Esophagus muscularis mucosa (tissue), 4 donors: Measurements from ENCODE around the gene MT1E. TPM values are rescaled to one million over a fixed set of nuclear protein-coding genes. Genes with fewer than 3 reads are reported as not detected.
"Not testable (repeated sequence)": the region's sequence is repeated elsewhere in the genome, so short reads cannot be mapped to it uniquely, and the experiment has no call there.

Experiments
- DNase-seq: peaks from one replicate; pipeline ENCODE4 v3.0.0-alpha.2; 2017; ENCODE audit errors: extremely low spot score
- H3K27ac ChIP-seq, 4 donors: fragments of 200-600 bp; sonication (generic); replicated peaks in 1 of 4; 1 replicate in 3 of 4; 2 replicates in 1 of 4; pipeline ENCODE4 v1.5.1; 2016 to 2019; ENCODE audit warnings: mild to moderate bottlenecking in 1 of 4
- H3K27me3 ChIP-seq, 4 donors: fragments of 200-600 bp; sonication (generic); one replicate each; pipeline versions ENCODE4 v1.5.1 to v1.6.0; 2016 to 2019
- H3K36me3 ChIP-seq, 4 donors: fragments of 200-600 bp; sonication (generic); one replicate each; pipeline ENCODE4 v1.5.1; 2016 to 2019
- H3K4me1 ChIP-seq, 4 donors: fragments of 200-600 bp; sonication (generic); one replicate each; pipeline ENCODE4 v1.5.1; 2016 to 2019
- H3K4me3 ChIP-seq, 4 donors: fragments of 200-600 bp; sonication (generic); 1 replicate in 2 of 4; 2 replicates in 2 of 4; pipeline ENCODE4 v1.5.1; 2016 to 2019; ENCODE audit warnings: mild to moderate bottlenecking in 4 of 4, moderate library complexity in 1 of 4
- H3K9me3 ChIP-seq, 4 donors: fragments of 200-600 bp; sonication (generic); 1 replicate in 3 of 4; 2 replicates in 1 of 4; pipeline ENCODE4 v1.5.1; 2016 to 2019
- EP300 ChIP-seq: sonication (generic); formaldehyde crosslinking; IDR thresholded peaks from one replicate; pipeline ENCODE4 v1.6.1; 2017; ENCODE audit warnings: antibody characterized with exemption
- POLR2A ChIP-seq: fragments of 450-650 bp; IDR thresholded peaks from one replicate; pipeline ENCODE4 v1.6.1; 2017; ENCODE audit warnings: antibody characterized with exemption, moderate library complexity, mild to moderate bottlenecking, low read depth
- POLR2AphosphoS5 ChIP-seq, 2 donors: sonication (generic); formaldehyde crosslinking; IDR thresholded peaks; one replicate each; pipeline ENCODE4 v1.6.1; 2017; ENCODE audit warnings: antibody characterized with exemption in 2 of 2
- WGBS: methylation state at CpG from one replicate; pipeline ENCODE4 v1.1.5; 2018; 5-methylcytosine and 5-hydroxymethylcytosine counted together
- intact Hi-C: fragments of 100-400 bp; cut with DNase I; formaldehyde crosslinking; loops from one replicate; pipeline ENCODE4 v1.15.1; 2023
- total RNA-seq, 4 donors: library from RNA; depleted of rRNA; stranded (reverse); fragments of >200 nt; gene quantifications; one replicate each; pipeline versions ENCODE4 v1.1.0 to v1.2.1, GENCODE V29; 2016
- TF ChIP-seq, protein P1 (sequence below), 3 experiments: fragments of 200-600 bp in 2 of 3; fragments of 450-650 bp in 1 of 3; sonication (generic) in 2 of 3; IDR thresholded peaks; one replicate each; pipeline ENCODE4 v1.5.1; 2017 to 2019; ENCODE audit warnings: antibody characterized with exemption in 3 of 3, mild to moderate bottlenecking in 2 of 3, moderate library complexity in 1 of 3

The MT1E gene
- total RNA-seq, 4 donors from 2014 or later = 57.7 to 428 (median 146) TPM

DNA sequence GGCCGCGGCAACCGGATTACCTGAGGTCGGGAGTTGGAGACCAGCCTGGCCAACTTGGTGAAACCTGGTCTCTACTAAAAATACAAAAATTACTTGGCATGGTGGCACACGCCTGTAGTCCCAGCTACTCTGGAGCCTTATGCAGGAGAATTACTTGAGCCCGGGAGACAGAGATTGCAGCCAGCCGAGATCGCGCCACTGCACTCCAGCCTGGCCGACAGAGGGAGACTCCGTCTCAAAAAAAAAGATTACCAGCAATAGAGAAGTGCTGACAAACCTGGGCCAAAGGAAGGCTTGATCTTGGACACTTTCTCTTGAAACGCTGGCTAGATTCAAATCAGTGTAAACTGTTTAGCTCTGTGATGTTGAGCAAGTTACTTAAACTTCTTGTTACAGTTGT is 48.3 kb downstream of the MT1E start:
- 55% methylated on average over 9 of the region's 12 CpGs for WGBS
- H3K36me3 ChIP-seq = no peaks in the 10 kb centered on the region
- peaks cover 11 to 25% (median 20%) of the 10 kb centered on the region in 4 donors for H3K4me1 ChIP-seq
- intact Hi-C loops = loop anchor here (2.0 kb wide), 1 partner anchor 29 kb away; no protein-coding TSS in a partner anchor
- TF ChIP-seq, protein P1, sequence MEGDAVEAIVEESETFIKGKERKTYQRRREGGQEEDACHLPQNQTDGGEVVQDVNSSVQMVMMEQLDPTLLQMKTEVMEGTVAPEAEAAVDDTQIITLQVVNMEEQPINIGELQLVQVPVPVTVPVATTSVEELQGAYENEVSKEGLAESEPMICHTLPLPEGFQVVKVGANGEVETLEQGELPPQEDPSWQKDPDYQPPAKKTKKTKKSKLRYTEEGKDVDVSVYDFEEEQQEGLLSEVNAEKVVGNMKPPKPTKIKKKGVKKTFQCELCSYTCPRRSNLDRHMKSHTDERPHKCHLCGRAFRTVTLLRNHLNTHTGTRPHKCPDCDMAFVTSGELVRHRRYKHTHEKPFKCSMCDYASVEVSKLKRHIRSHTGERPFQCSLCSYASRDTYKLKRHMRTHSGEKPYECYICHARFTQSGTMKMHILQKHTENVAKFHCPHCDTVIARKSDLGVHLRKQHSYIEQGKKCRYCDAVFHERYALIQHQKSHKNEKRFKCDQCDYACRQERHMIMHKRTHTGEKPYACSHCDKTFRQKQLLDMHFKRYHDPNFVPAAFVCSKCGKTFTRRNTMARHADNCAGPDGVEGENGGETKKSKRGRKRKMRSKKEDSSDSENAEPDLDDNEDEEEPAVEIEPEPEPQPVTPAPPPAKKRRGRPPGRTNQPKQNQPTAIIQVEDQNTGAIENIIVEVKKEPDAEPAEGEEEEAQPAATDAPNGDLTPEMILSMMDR (IDR thresholded peaks at IDR 0.05) = peak; percentile 58 to 67 (median 67)
- TF ChIP-seq POLR2A (no peak), POLR2AphosphoS5 (IDR thresholded peaks at IDR 0.05) (no peak), EP300 (no peak)
- H3K27me3 ChIP-seq = peaks cover 0 to 85% (median 25%) of the 10 kb centered on the region in 4 donors
- H3K27ac ChIP-seq = no peak overlapping the region
- no peaks in the 10 kb centered on the region for H3K9me3 ChIP-seq
- H3K4me3 ChIP-seq = no peak overlapping the region
- no peak for DNase-seq

DNA sequence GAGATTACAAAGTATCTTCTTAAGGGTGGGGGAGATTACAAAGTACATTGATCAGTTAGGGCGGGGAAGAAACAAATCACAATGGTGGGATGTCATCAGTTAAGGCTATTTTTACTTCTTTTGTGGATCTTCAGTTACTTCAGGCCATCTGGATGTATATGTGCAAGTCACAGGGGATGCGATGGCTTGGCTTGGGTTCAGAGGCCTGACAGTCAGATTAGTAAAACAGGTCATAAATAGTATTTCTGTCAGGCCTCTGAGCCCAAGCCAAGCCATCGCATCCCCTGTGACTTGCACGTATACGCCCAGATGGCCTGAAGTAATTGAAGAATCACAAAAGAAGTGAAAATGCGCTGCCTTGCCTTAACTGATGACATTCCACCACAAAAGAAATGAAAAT is 49.0 kb downstream of the MT1E start:
- H3K9me3 ChIP-seq, DNase-seq, H3K36me3 ChIP-seq, H3K4me3 ChIP-seq, H3K27ac ChIP-seq, intact Hi-C loops: not testable (repeated sequence)
- WGBS = 90% methylated on average over 6 of the region's 6 CpGs
- Histone ChIP-seq H3K4me1 (peaks cover 8 to 19% (median 15%) of the 10 kb centered on the region in 4 donors), H3K27me3 (peaks cover 0 to 78% (median 19%) of the 10 kb centered on the region in 4 donors)

DNA sequence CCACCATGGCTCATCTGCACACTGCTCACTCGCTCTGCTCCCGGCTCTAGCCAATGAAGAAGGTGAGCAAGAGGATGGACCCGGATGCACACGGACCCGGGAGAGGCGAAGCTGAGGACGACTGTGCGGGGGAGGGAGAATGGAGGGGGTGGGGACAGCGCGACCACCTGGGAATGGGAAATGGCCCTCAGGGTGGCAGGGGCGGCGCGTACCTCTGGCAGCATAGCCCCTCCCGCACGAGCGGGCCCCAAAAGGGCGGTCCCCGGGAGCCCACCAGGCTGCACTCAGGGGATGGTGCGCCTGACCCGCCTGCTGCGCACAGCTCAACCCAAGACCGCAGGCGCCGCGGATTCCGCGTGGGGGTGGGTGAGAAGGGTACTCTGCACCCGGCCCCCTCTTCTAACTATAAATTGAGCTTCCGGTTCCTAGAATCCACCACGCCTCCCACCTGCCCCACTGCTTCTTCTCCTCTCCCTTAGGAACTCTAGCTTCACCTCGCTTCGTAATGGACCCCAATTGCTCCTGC is 50.2 kb downstream of the MT1E start:
- H3K27ac ChIP-seq = no peak overlapping the region
- TF ChIP-seq POLR2A (no peak), EP300 (no peak), POLR2AphosphoS5 (IDR thresholded peaks at IDR 0.05) (no peak)
- TF ChIP-seq, protein P1 (IDR thresholded peaks at IDR 0.05) = no peak
- intact Hi-C loops = no loop called here
- no peak for DNase-seq
- no peaks in the 10 kb centered on the region for H3K9me3 ChIP-seq
- peak overlapping the region; percentile 3 to 30 (median 19) for H3K4me3 ChIP-seq
- peaks cover 0 to 67% (median 10%) of the 10 kb centered on the region in 4 donors for H3K27me3 ChIP-seq
- H3K36me3 ChIP-seq = no peaks in the 10 kb centered on the region
- 12% methylated on average over 7 of the region's 32 CpGs for WGBS
- H3K4me1 ChIP-seq = peaks cover 9 to 14% (median 11%) of the 10 kb centered on the region in 4 donors

Other genes starting within 250 kb of the MT1E start
- gene AMFR, start 200.2 kb upstream of the MT1E start, total RNA-seq = 100 to 1,000 TPM; 150 to 205 (median 179) TPM
- gene NUDT21, start 174.4 kb upstream of the MT1E start, total RNA-seq = 10 to 100 TPM; 35.5 to 46.7 (median 39.9) TPM
- gene OGFOD1, start 174.2 kb upstream of the MT1E start, total RNA-seq = 10 to 100 TPM; 18.3 to 47.1 (median 33.1) TPM
- gene BBS2, start 105.8 kb upstream of the MT1E start, total RNA-seq = 10 to 100 TPM; 33.2 to 47.8 (median 39.0) TPM
- not detected for gene MT4, start 60.7 kb upstream of the MT1E start, total RNA-seq
- gene MT3, start 36.3 kb upstream of the MT1E start, total RNA-seq = 10 to 100 TPM in 1 of 4 donors, 1 to 10 TPM in 3; 2.0 to 12.5 (median 4.1) TPM
- gene MT2A, start 17.2 kb upstream of the MT1E start, total RNA-seq = 100 to 1,000 TPM in 3 of 4 donors, 10 to 100 TPM in 1; 27.0 to 528 (median 116) TPM
- 10 to 100 TPM in 3 of 4 donors, 1 to 10 TPM in 1; 3.7 to 74.9 (median 14.9) TPM for gene MT1M, start 6.9 kb downstream of the MT1E start, total RNA-seq
- 100 to 1,000 TPM in 1 of 4 donors, 10 to 100 TPM in 1, 1 to 10 TPM in 1, not detected in 1; 1.7 to 371 (median 21.3) TPM for gene MT1A, start 12.9 kb downstream of the MT1E start, total RNA-seq
- gene MT1B, start 26.1 kb downstream of the MT1E start, total RNA-seq = not detected
- gene MT1F, start 32.2 kb downstream of the MT1E start, total RNA-seq = 1 to 10 TPM; 2.1 to 7.1 (median 5.0) TPM
- 10 to 100 TPM in 2 of 4 donors, 1 to 10 TPM in 1, not detected in 1; 4.9 to 59.0 (median 19.0) TPM for gene MT1G, start 42.3 kb downstream of the MT1E start, total RNA-seq
- gene MT1H, start 44.0 kb downstream of the MT1E start, total RNA-seq = not detected
- 1,000 to 10,000 TPM in 1 of 4 donors, 100 to 1,000 TPM in 3; 283 to 1,221 (median 512) TPM for gene MT1X, start 56.7 kb downstream of the MT1E start, total RNA-seq
- 10 to 100 TPM; 34.0 to 47.5 (median 36.5) TPM for gene NUP93, start 104.3 kb downstream of the MT1E start, total RNA-seq
- not detected for gene SLC12A3, start 239.4 kb downstream of the MT1E start, total RNA-seq